ENCODE data around the gene WWC1. TPM values are rescaled to one million over a fixed set of nuclear protein-coding genes. Genes with fewer than 3 reads are reported as not detected.

The WWC1 gene
- total and polyA plus RNA-seq, 12 donors, result 0.79 to 7.8 (median 1.2) TPM

GRCh38 chr5:168474319-168474718 lies 182.9 kb downstream of the WWC1 start:
- Histone ChIP-seq H3K9me3 (no peaks in the 10 kb centered on the region), H3K4me1 (peaks cover 0 to 4% (median 0%) of the 10 kb centered on the region in 9 donors), H3K4me3 (no peak overlapping the region), H3K27me3 (no peaks in the 10 kb centered on the region), H3K27ac (no peak overlapping the region), H3K36me3 (no peaks in the 10 kb centered on the region)
- 40 to 48% methylated on average over 1 of the region's 1 CpG for whole genome bisulfite sequencing, 2 donors
- no peak for DNase-seq
- no peak for TF ChIP-seq CTCF (IDR thresholded peaks at IDR 0.05)
- no peak for ATAC-seq
- intact Hi-C loops (cut with DNase I), result loop anchor here in 1 of 10 donors (5.0 kb wide), 1 partner anchor 187 kb away; no protein-coding TSS in a partner anchor

- Histone ChIP-seq H3K4me1 (peaks cover 0 to under 1% (median 0%) of the 10 kb centered on the region in 9 donors), H3K4me3 (no peak overlapping the region)
- WGBS, 2 donors, result 36 to 48% methylated on average over 7 of the region's 7 CpGs
Measured at GRCh38 chr5:168477060-168477459, 185.6 kb downstream of the WWC1 start.

GRCh38 chr5:168479166-168479565 lies 187.7 kb downstream of the WWC1 start:
- intact Hi-C loops (cut with DNase I), result loop anchor here in 1 of 10 donors (5.0 kb wide), 1 partner anchor 207 kb away; no protein-coding TSS in a partner anchor
- WGBS, 2 donors, result 84 to 85% methylated on average over 3 of the region's 3 CpGs
- Histone ChIP-seq H3K4me1 (no peaks in the 10 kb centered on the region), H3K36me3 (no peaks in the 10 kb centered on the region), H3K4me3 (no peak overlapping the region), H3K27me3 (peaks cover 0 to 8% (median 0%) of the 10 kb centered on the region in 7 donors), H3K9me3 (no peaks in the 10 kb centered on the region), H3K27ac (no peak overlapping the region)
- DNase-seq (no peak), ATAC-seq (no peak)
- no peak for TF ChIP-seq CTCF (IDR thresholded peaks at IDR 0.05)

More at GRCh38 chr5:168477060-168477459, 185.6 kb downstream of the WWC1 start:
- DNase-seq (no peak), ATAC-seq (no peak)
- H3K27ac ChIP-seq, result no peak overlapping the region
- intact Hi-C loops (cut with DNase I), result loop anchor here in 1 of 10 donors (5.0 kb wide), 1 partner anchor 205 kb away; no protein-coding TSS in a partner anchor
- no peaks in the 10 kb centered on the region for H3K9me3 ChIP-seq
- peaks cover 0 to 5% (median 0%) of the 10 kb centered on the region in 7 donors for H3K27me3 ChIP-seq
- TF ChIP-seq CTCF (IDR thresholded peaks at IDR 0.05), result no peak
- H3K36me3 ChIP-seq, result no peaks in the 10 kb centered on the region

- no peak for TF ChIP-seq CTCF (IDR thresholded peaks at IDR 0.05)
- ATAC-seq (no peak), DNase-seq (no peak)
- intact Hi-C loops (cut with DNase I), result loop anchor here in 2 of 10 donors (5.0 to 10.0 kb wide), 2 partner anchors 94 to 213 kb away; partner anchors contain the start of gene PANK3 (in 1 of the 2)
- Histone ChIP-seq H3K27me3 (peaks cover 0 to 8% (median 0%) of the 10 kb centered on the region in 7 donors), H3K36me3 (no peaks in the 10 kb centered on the region), H3K4me1 (no peaks in the 10 kb centered on the region), H3K9me3 (no peaks in the 10 kb centered on the region), H3K27ac (no peak overlapping the region), H3K4me3 (no peak overlapping the region)
- WGBS, 2 donors, result 86 to 94% methylated on average over 3 of the region's 3 CpGs
Measured at GRCh38 chr5:168480601-168481000, 189.2 kb downstream of the WWC1 start.

All from heart right ventricle (tissue), 16 donors.